Type B pancreatic cell (in vitro differentiated cells): Measurements from ENCODE around the gene TXNDC2. TPM values are rescaled to one million over a fixed set of nuclear protein-coding genes. Genes with fewer than 3 reads are reported as not detected.

ENCODE experiments used
- DNase-seq: peaks from one replicate; pipeline ENCODE4 v3.0.0; 2021; ENCODE audit warnings: mixed read lengths; ENCODE audit not compliant: unreplicated experiment; ENCODE audit errors: extremely low spot score
- H3K27ac Mint-ChIP-seq: 2 replicates; pipeline ENCODE4 v1.8.0; 2021; ENCODE audit warnings: mild to moderate bottlenecking, mixed read lengths
- H3K27me3 Mint-ChIP-seq: 2 replicates; pipeline ENCODE4 v1.8.0; 2021; ENCODE audit warnings: mixed read lengths
- H3K36me3 Mint-ChIP-seq: 2 replicates; pipeline ENCODE4 v1.8.0; 2021; ENCODE audit warnings: mixed read lengths
- H3K4me1 Mint-ChIP-seq: one replicate; pipeline ENCODE4 v1.8.0; 2021; ENCODE audit warnings: mixed read lengths; ENCODE audit not compliant: unreplicated experiment
- H3K4me3 Mint-ChIP-seq: 2 replicates; pipeline ENCODE4 v1.8.0; 2021; ENCODE audit warnings: mild to moderate bottlenecking, mixed read lengths
- H3K9me3 Mint-ChIP-seq: 2 replicates; pipeline ENCODE4 v1.8.0; 2021; ENCODE audit warnings: mixed read lengths
- CTCF ChIP-seq: fragments of 200-600 bp; sonication (generic); conservative IDR thresholded peaks from 2 replicates; pipeline ENCODE4 v1.5.0; 2021; ENCODE audit warnings: antibody characterized with exemption, mild to moderate bottlenecking
- total RNA-seq: library from RNA; stranded (reverse); gene quantifications from 2 replicates; pipeline ENCODE4 v1.2.1, GENCODE V29; 2021; ENCODE audit warnings: low replicate concordance

TXNDC2 gene
- total RNA-seq, 1 donor from 2014 or later: not detected

GRCh38 chr18:9927392-9928063 lies 41.8 kb downstream of the TXNDC2 start:
- no peaks in the 10 kb centered on the region for H3K9me3 Mint-ChIP-seq
- DNase-seq: no peak
- no peak for TF ChIP-seq CTCF
- H3K27ac Mint-ChIP-seq: no peak overlapping the region
- H3K4me1 Mint-ChIP-seq: peaks cover 36% of the 10 kb centered on the region
- no peaks in the 10 kb centered on the region for H3K27me3 Mint-ChIP-seq
- peaks cover 7% of the 10 kb centered on the region for H3K36me3 Mint-ChIP-seq
- H3K4me3 Mint-ChIP-seq: no peak overlapping the region

- Mint-ChIP-seq H3K27me3 (no peaks in the 10 kb centered on the region), H3K36me3 (peaks cover 13% of the 10 kb centered on the region), H3K4me1 (peaks cover 34% of the 10 kb centered on the region), H3K27ac (peak overlapping the region; percentile 12), H3K4me3 (no peak overlapping the region), H3K9me3 (no peaks in the 10 kb centered on the region)
- TF ChIP-seq CTCF: no peak
- no peak for DNase-seq
Measured at GRCh38 chr18:9928646-9929259, 43.0 kb downstream of the TXNDC2 start.

- Mint-ChIP-seq H3K27ac (no peak overlapping the region), H3K4me3 (no peak overlapping the region), H3K36me3 (peaks cover 18% of the 10 kb centered on the region), H3K4me1 (peaks cover 25% of the 10 kb centered on the region), H3K27me3 (no peaks in the 10 kb centered on the region), H3K9me3 (no peaks in the 10 kb centered on the region)
- TF ChIP-seq CTCF: no peak
- DNase-seq: no peak
Measured at GRCh38 chr18:9930299-9930884, 44.6 kb downstream of the TXNDC2 start.

- H3K27ac Mint-ChIP-seq: no peak overlapping the region
- H3K27me3 Mint-ChIP-seq: no peaks in the 10 kb centered on the region
- H3K9me3 Mint-ChIP-seq: no peaks in the 10 kb centered on the region
- no peak overlapping the region for H3K4me3 Mint-ChIP-seq
- no peak for DNase-seq
- H3K36me3 Mint-ChIP-seq: peaks cover 18% of the 10 kb centered on the region
- no peak for TF ChIP-seq CTCF
- peaks cover 24% of the 10 kb centered on the region for H3K4me1 Mint-ChIP-seq
Measured at GRCh38 chr18:9931146-9931545, 45.4 kb downstream of the TXNDC2 start.

GRCh38 chr18:9931678-9932077 lies 45.9 kb downstream of the TXNDC2 start:
- H3K27ac Mint-ChIP-seq: no peak overlapping the region
- peaks cover 20% of the 10 kb centered on the region for H3K4me1 Mint-ChIP-seq

More at GRCh38 chr18:9931678-9932077, 45.9 kb downstream of the TXNDC2 start:
- no peaks in the 10 kb centered on the region for H3K9me3 Mint-ChIP-seq
- DNase-seq: no peak
- no peaks in the 10 kb centered on the region for H3K27me3 Mint-ChIP-seq
- H3K36me3 Mint-ChIP-seq: peaks cover 18% of the 10 kb centered on the region
- TF ChIP-seq CTCF: no peak
- no peak overlapping the region for H3K4me3 Mint-ChIP-seq
